Measurements from ENCODE around the gene TMEM163.
"Not testable (repeated sequence)": the region's sequence is repeated elsewhere in the genome, so short reads cannot be mapped to it uniquely, and the experiment has no call there.

The TMEM163 gene

GRCh38 chr2:134508391-134508790 lies 210.4 kb downstream of the TMEM163 start:
- no peak for DNase-seq

GRCh38 chr2:134507697-134508096 lies 211.1 kb downstream of the TMEM163 start:
- no peak for DNase-seq

- not testable (repeated sequence) for DNase-seq
Measured at GRCh38 chr2:134507159-134507558, 211.6 kb downstream of the TMEM163 start.

- DNase-seq = no peak
Measured at GRCh38 chr2:134505446-134505845, 213.4 kb downstream of the TMEM163 start.

- DNase-seq = no peak
Measured at GRCh38 chr2:134504586-134505336, 214.0 kb downstream of the TMEM163 start.

- DNase-seq = no peak
Measured at GRCh38 chr2:134502104-134502503, 216.7 kb downstream of the TMEM163 start.

GRCh38 chr2:134501476-134502091 lies 217.2 kb downstream of the TMEM163 start:
- DNase-seq = no peak

- DNase-seq = no peak
Measured at GRCh38 chr2:134500211-134500935, 218.4 kb downstream of the TMEM163 start.

- no peak for DNase-seq
Measured at GRCh38 chr2:134499307-134499926, 219.4 kb downstream of the TMEM163 start.

- no peak for DNase-seq
Measured at GRCh38 chr2:134498654-134499053, 220.1 kb downstream of the TMEM163 start.

- DNase-seq = no peak
Measured at GRCh38 chr2:134493797-134494196, 225.0 kb downstream of the TMEM163 start.

- DNase-seq = no peak
Measured at GRCh38 chr2:134491771-134492441, 226.9 kb downstream of the TMEM163 start.

- no peak for DNase-seq
Measured at GRCh38 chr2:134491022-134491421, 227.8 kb downstream of the TMEM163 start.

- DNase-seq = no peak
Measured at GRCh38 chr2:134490559-134490958, 228.2 kb downstream of the TMEM163 start.

- DNase-seq = no peak
Measured at GRCh38 chr2:134489732-134490384, 228.9 kb downstream of the TMEM163 start.

GRCh38 chr2:134482766-134483340 lies 235.9 kb downstream of the TMEM163 start:
- no peak for DNase-seq

GRCh38 chr2:134482131-134482723 lies 236.6 kb downstream of the TMEM163 start:
- DNase-seq = no peak

GRCh38 chr2:134479696-134480330 lies 239.0 kb downstream of the TMEM163 start:
- no peak for DNase-seq

- DNase-seq = not testable (repeated sequence)
Measured at GRCh38 chr2:134476982-134477381, 241.8 kb downstream of the TMEM163 start.

GRCh38 chr2:134470561-134471168 lies 248.1 kb downstream of the TMEM163 start:
- no peak for DNase-seq
